Fibroblast of the aortic adventitia (primary cell): Measurements from ENCODE around the gene AKNA. TPM values are rescaled to one million over a fixed set of nuclear protein-coding genes. Genes with fewer than 3 reads are reported as not detected.
A peak's percentile ranks its signal among the peaks of the same experiment; 100 is the strongest.

Experiments
- DNase-seq: peaks from one replicate; pipeline ENCODE4 v3.0.0-alpha.2; 2010; ENCODE audit warnings: low read depth
- H3K4me3 ChIP-seq: 2 replicates; pipeline ENCODE4 v1.5.1; 2011; ENCODE audit warnings: low read depth, mild to moderate bottlenecking, control low read depth, low read length, moderate library complexity
- CTCF ChIP-seq: IDR thresholded peaks from 2 replicates; pipeline ENCODE4 v1.5.1; 2011; ENCODE audit warnings: mild to moderate bottlenecking, low read length, control low read depth, inconsistent platforms; ENCODE audit not compliant: insufficient read depth
- total RNA-seq: library from RNA; depleted of rRNA; stranded (reverse); fragments of >200 nt; gene quantifications from 2 replicates; pipeline ENCODE4 v1.2.3, GENCODE V29; 2012; ENCODE audit warnings: low replicate concordance

AKNA gene
- total RNA-seq, 1 donor, result 22.3 TPM

DNA sequence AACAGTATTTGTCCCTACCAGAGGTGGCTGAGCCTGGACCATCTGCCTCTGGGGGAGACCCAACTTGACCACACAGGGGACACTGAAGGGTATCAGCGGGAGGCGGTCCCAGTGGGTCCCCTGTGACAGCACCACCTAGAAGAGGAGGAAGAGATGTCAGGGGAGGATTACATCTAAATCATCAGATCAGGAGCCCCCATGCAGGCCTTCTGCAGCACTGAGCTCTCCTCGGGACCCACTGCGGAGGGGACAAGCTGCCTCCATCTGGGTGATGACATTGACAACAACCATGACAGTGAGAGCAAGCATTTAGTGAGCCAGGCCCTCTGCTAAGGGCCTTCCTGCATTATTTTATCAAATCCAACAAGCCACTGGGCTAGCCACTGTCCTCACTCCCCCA, 45.8 kb downstream of the AKNA start:
- DNase-seq, result no peak
- no peak overlapping the region for H3K4me3 ChIP-seq
- no peak for TF ChIP-seq CTCF

GRCh38 chr9:114341152-114341830, 46.5 kb downstream of the AKNA start:
- no peak overlapping the region for H3K4me3 ChIP-seq
- TF ChIP-seq CTCF, result no peak
- DNase-seq, result no peak

DNA sequence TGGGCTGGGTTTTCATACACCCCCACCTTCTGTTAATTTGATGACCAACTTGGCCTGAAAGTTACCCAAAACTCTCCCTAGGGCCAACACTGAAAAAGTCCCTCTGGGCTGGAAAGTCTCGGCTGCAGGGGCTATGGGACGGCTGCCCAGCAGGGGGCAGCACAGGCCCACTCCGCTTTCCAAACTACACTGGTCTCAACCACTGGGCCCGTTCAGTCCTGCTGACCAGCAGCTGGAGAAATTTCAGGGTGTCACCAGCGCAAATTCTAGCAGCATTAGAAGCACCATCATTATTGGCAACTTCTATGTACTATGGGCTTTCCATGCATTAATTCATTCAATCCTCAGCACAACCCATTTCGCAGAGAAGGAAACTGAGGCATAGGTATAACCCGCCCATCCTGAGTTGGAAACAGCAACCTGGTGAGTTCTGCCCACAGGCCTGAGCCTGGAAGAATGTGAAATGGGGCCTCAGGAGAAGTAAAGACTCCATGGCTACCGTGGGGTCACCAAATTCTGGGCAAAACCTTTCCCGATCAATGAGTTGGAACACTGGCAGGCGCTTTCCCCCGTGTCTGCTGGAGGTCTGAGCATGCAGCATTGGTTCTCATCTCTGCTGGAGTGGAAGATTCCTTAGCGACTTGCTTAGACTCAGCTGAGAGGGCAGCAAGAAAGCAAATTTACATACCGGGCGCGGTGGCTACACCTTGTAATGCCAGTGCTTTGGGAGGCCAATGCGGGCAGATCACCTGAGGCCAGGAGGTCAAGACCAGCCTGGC, 48.5 kb downstream of the AKNA start:
- peak; percentile 86 for TF ChIP-seq CTCF
- H3K4me3 ChIP-seq, result no peak overlapping the region
- DNase-seq, result peak; percentile 50

- no peak overlapping the region for H3K4me3 ChIP-seq
- DNase-seq, result no peak
- TF ChIP-seq CTCF, result no peak
Observed at GRCh38 chr9:114338187-114338586, 49.6 kb downstream of the AKNA start.

DNA sequence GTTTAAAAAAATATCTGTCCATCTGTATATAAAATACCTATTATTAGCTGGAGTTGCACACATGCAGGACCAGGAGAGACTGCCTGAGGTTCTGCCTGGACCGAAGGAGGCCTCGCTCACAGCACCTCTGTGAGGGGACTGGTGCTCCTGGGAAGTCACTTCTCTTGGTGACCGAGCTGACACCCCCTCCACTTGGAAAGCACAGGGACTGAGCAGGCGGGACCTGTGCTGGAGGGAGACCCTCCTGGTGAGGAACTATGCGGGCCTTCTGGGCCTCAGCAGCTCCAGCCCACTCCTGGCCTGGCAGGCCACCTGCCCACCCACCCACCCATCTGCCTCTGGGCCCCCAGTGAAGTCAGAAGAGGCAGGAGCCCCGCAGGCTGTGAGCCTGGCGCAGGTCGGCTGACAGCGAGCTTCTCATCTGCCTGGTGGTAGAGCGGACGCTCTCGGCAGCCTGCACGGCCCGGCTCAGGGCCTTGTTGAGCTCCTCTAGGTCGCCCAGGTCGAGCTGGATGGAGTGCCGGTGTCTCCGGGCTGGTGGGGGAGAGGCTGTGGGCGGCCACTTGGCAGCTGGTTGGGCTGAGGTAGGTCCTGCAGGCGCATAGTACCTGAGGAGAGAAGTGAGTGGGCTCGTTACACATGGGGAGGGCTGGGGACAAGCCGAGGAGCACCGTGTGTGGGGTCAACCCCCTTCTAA, 50.9 kb downstream of the AKNA start:
- no peak for DNase-seq
- TF ChIP-seq CTCF, result no peak
- H3K4me3 ChIP-seq, result no peak overlapping the region

- DNase-seq, result no peak
- H3K4me3 ChIP-seq, result no peak overlapping the region
- no peak for TF ChIP-seq CTCF
Observed at GRCh38 chr9:114336157-114336556, 51.6 kb downstream of the AKNA start.
